IPS-20b (cell line): ENCODE data around the gene MTUS2.

Experiments used
- H3K27ac ChIP-seq: one replicate; pipeline ENCODE4 v1.5.1; 2013; ENCODE audit warnings: low read length
- H3K27me3 ChIP-seq: 2 replicates; pipeline ENCODE4 v1.6.1; 2013; ENCODE audit warnings: mild to moderate bottlenecking, low read length, inconsistent platforms; ENCODE audit not compliant: insufficient read depth
- H3K36me3 ChIP-seq: 2 replicates; pipeline ENCODE4 v1.6.1; 2013; ENCODE audit warnings: low read depth, mild to moderate bottlenecking, inconsistent platforms, low read length, moderate library complexity; ENCODE audit not compliant: insufficient read depth
- H3K4me1 ChIP-seq: 2 replicates; pipeline ENCODE4 v1.6.1; 2013; ENCODE audit warnings: mild to moderate bottlenecking, control low read depth, inconsistent platforms, low read length, moderate library complexity; ENCODE audit not compliant: insufficient read depth
- H3K4me3 ChIP-seq: 2 replicates; pipeline ENCODE4 v1.5.1; 2013; ENCODE audit warnings: mild to moderate bottlenecking, low read length, inconsistent platforms
- H3K9ac ChIP-seq: 2 replicates; pipeline ENCODE4 v1.6.1; 2013; ENCODE audit warnings: low read depth, mild to moderate bottlenecking, inconsistent platforms, low read length, moderate library complexity
- H3K9me3 ChIP-seq: 2 replicates; pipeline ENCODE4 v1.6.1; 2013; ENCODE audit warnings: mild to moderate bottlenecking, low read depth, low read length, inconsistent platforms; ENCODE audit not compliant: insufficient read depth

The MTUS2 gene

GRCh38 chr13:29402166-29402636 is 582.1 kb downstream of the MTUS2 start:
- H3K9me3 ChIP-seq, result no peaks in the 10 kb centered on the region
- H3K4me3 ChIP-seq, result no peak overlapping the region
- no peak overlapping the region for H3K27ac ChIP-seq
- no peaks in the 10 kb centered on the region for H3K36me3 ChIP-seq
- no peak overlapping the region for H3K9ac ChIP-seq
- H3K27me3 ChIP-seq, result no peaks in the 10 kb centered on the region
- H3K4me1 ChIP-seq, result no peaks in the 10 kb centered on the region; the same call in 1 of the 2 replicates

GRCh38 chr13:29405401-29405800 is 585.3 kb downstream of the MTUS2 start:
- Histone ChIP-seq H3K4me1 (no peaks in the 10 kb centered on the region; the same call in 1 of the 2 replicates), H3K27ac (no peak overlapping the region), H3K9me3 (no peaks in the 10 kb centered on the region), H3K9ac (no peak overlapping the region), H3K4me3 (no peak overlapping the region), H3K36me3 (no peaks in the 10 kb centered on the region), H3K27me3 (no peaks in the 10 kb centered on the region)

GRCh38 chr13:29411481-29411880 is 591.3 kb downstream of the MTUS2 start:
- H3K27me3 ChIP-seq, result no peaks in the 10 kb centered on the region
- H3K4me1 ChIP-seq, result no peaks in the 10 kb centered on the region
- no peak overlapping the region for H3K4me3 ChIP-seq

GRCh38 chr13:29418026-29418425 is 597.9 kb downstream of the MTUS2 start:
- H3K36me3 ChIP-seq, result no peaks in the 10 kb centered on the region
- H3K4me1 ChIP-seq, result no peaks in the 10 kb centered on the region
- no peaks in the 10 kb centered on the region for H3K27me3 ChIP-seq
- no peak overlapping the region for H3K9ac ChIP-seq
- no peaks in the 10 kb centered on the region; the same call in 1 of the 2 replicates for H3K9me3 ChIP-seq
- H3K4me3 ChIP-seq, result no peak overlapping the region
- no peak overlapping the region for H3K27ac ChIP-seq

More at GRCh38 chr13:29411481-29411880, 591.3 kb downstream of the MTUS2 start:
- Histone ChIP-seq H3K36me3 (no peaks in the 10 kb centered on the region), H3K9ac (no peak overlapping the region), H3K9me3 (peaks cover 4% of the 10 kb centered on the region; the same call in 1 of the 2 replicates), H3K27ac (no peak overlapping the region)

- H3K4me3 ChIP-seq, result no peak overlapping the region
- H3K27me3 ChIP-seq, result no peaks in the 10 kb centered on the region
- H3K4me1 ChIP-seq, result peaks cover 3% of the 10 kb centered on the region; the same call in 1 of the 2 replicates
Observed at GRCh38 chr13:29421118-29421517, 601.0 kb downstream of the MTUS2 start.

GRCh38 chr13:29422015-29422414 is 601.9 kb downstream of the MTUS2 start:
- H3K27ac ChIP-seq, result no peak overlapping the region
- H3K27me3 ChIP-seq, result no peaks in the 10 kb centered on the region
- no peak overlapping the region for H3K9ac ChIP-seq

More at GRCh38 chr13:29421118-29421517, 601.0 kb downstream of the MTUS2 start:
- H3K9ac ChIP-seq, result no peak overlapping the region
- no peak overlapping the region for H3K27ac ChIP-seq
- H3K9me3 ChIP-seq, result no peaks in the 10 kb centered on the region
- H3K36me3 ChIP-seq, result no peaks in the 10 kb centered on the region

GRCh38 chr13:29423050-29423449 is 602.9 kb downstream of the MTUS2 start:
- H3K27ac ChIP-seq, result no peak overlapping the region
- H3K4me1 ChIP-seq, result peaks cover 7% of the 10 kb centered on the region; the same call in 1 of the 2 replicates
- no peaks in the 10 kb centered on the region for H3K36me3 ChIP-seq

More at GRCh38 chr13:29422015-29422414, 601.9 kb downstream of the MTUS2 start:
- peaks cover 3% of the 10 kb centered on the region; the same call in 1 of the 2 replicates for H3K4me1 ChIP-seq
- no peak overlapping the region for H3K4me3 ChIP-seq
- no peaks in the 10 kb centered on the region for H3K9me3 ChIP-seq
- H3K36me3 ChIP-seq, result no peaks in the 10 kb centered on the region

GRCh38 chr13:29427937-29428309 is 607.8 kb downstream of the MTUS2 start:
- H3K36me3 ChIP-seq, result no peaks in the 10 kb centered on the region
- peaks cover 18% of the 10 kb centered on the region; the same call in 1 of the 2 replicates for H3K4me1 ChIP-seq
- peaks cover 25% of the 10 kb centered on the region for H3K27me3 ChIP-seq
- peak overlapping the region; percentile 80 for H3K4me3 ChIP-seq
- no peak overlapping the region for H3K27ac ChIP-seq
- H3K9ac ChIP-seq, result peak overlapping the region; percentile 63; the same call in 1 of the 2 replicates
- no peaks in the 10 kb centered on the region for H3K9me3 ChIP-seq

More at GRCh38 chr13:29423050-29423449, 602.9 kb downstream of the MTUS2 start:
- no peaks in the 10 kb centered on the region for H3K9me3 ChIP-seq
- no peak overlapping the region for H3K9ac ChIP-seq
- peaks cover 8% of the 10 kb centered on the region for H3K27me3 ChIP-seq
- H3K4me3 ChIP-seq, result no peak overlapping the region

GRCh38 chr13:29428310-29429181 is 608.4 kb downstream of the MTUS2 start:
- peaks cover 15% of the 10 kb centered on the region; the same call in 1 of the 2 replicates for H3K4me1 ChIP-seq
- H3K9ac ChIP-seq, result peak overlapping the region; percentile 63; the same call in 1 of the 2 replicates
- peaks cover 25% of the 10 kb centered on the region for H3K27me3 ChIP-seq
- no peaks in the 10 kb centered on the region for H3K36me3 ChIP-seq
- no peak overlapping the region for H3K27ac ChIP-seq
- H3K9me3 ChIP-seq, result no peaks in the 10 kb centered on the region
- peak overlapping the region; percentile 80 for H3K4me3 ChIP-seq

- Histone ChIP-seq H3K36me3 (no peaks in the 10 kb centered on the region), H3K27ac (no peak overlapping the region), H3K9ac (no peak overlapping the region), H3K27me3 (peaks cover 25% of the 10 kb centered on the region), H3K4me3 (peak overlapping the region; percentile 80), H3K4me1 (peaks cover 15% of the 10 kb centered on the region; the same call in 1 of the 2 replicates), H3K9me3 (no peaks in the 10 kb centered on the region)
Observed at GRCh38 chr13:29429286-29429900, 609.3 kb downstream of the MTUS2 start.

GRCh38 chr13:29434217-29434945 is 614.2 kb downstream of the MTUS2 start:
- no peaks in the 10 kb centered on the region for H3K36me3 ChIP-seq
- H3K27me3 ChIP-seq, result peaks cover 8% of the 10 kb centered on the region
- H3K4me3 ChIP-seq, result no peak overlapping the region
- no peak overlapping the region for H3K9ac ChIP-seq
- H3K9me3 ChIP-seq, result no peaks in the 10 kb centered on the region
- peaks cover 7% of the 10 kb centered on the region; the same call in 1 of the 2 replicates for H3K4me1 ChIP-seq
- H3K27ac ChIP-seq, result no peak overlapping the region
